WTC11 (cell line): ENCODE data around the gene HOXD13. TPM values are rescaled to one million over a fixed set of nuclear protein-coding genes. Genes with fewer than 3 reads are reported as not detected.

Experiments used
- ATAC-seq: fragments of 200-7000 bp; cut with Tn5 transposase; 2 replicates; pipeline ENCODE4 v1.10.0; 2021; ENCODE audit warnings: mild to moderate bottlenecking, moderate library complexity
- CTCF ChIA-PET: fragments of 300-600 bp; sonication (Branson Sonifier 250); formaldehyde crosslinking; loops from one replicate; lab custom pipeline; 2021; ENCODE audit warnings: antibody characterized with exemption; lab: Charles Lee
- POLR2A ChIA-PET: fragments of 350-600 bp; sonication (Branson Sonifier 250); formaldehyde crosslinking; loops from one replicate; lab custom pipeline; 2021; ENCODE audit warnings: antibody characterized with exemption; lab: Charles Lee
- DNase-seq: peaks from one replicate; pipeline ENCODE4 v3.0.0; 2021; ENCODE audit warnings: low spot score
- H3K27ac Mint-ChIP-seq: 2 replicates; pipeline ENCODE4 v1.8.0; 2021; ENCODE audit warnings: mixed read lengths
- H3K27me3 Mint-ChIP-seq: 2 replicates; pipeline ENCODE4 v1.8.0; 2021; ENCODE audit warnings: low read depth, mild to moderate bottlenecking, moderate library complexity, mixed read lengths
- H3K36me3 Mint-ChIP-seq: 2 replicates; pipeline ENCODE4 v1.8.0; 2021; ENCODE audit warnings: mixed read lengths
- H3K4me1 Mint-ChIP-seq: 2 replicates; pipeline ENCODE4 v1.8.0; 2022; ENCODE audit warnings: mixed read lengths
- H3K4me3 Mint-ChIP-seq: 2 replicates; pipeline ENCODE4 v1.8.0; 2021; ENCODE audit warnings: mild to moderate bottlenecking, moderate library complexity, mixed read lengths
- H3K9me3 Mint-ChIP-seq: 2 replicates; pipeline ENCODE4 v1.8.0; 2021; ENCODE audit warnings: mixed read lengths
- AR ChIP-seq: fragments of 250-450 bp; sonication (Bioruptor Pico); IDR thresholded peaks from 2 replicates; pipeline ENCODE4 v1.9.0; 2021; ENCODE audit warnings: mild to moderate bottlenecking
- ATF3 ChIP-seq: sonication (generic); formaldehyde crosslinking; conservative IDR thresholded peaks from 2 replicates; pipeline ENCODE4 v1.8.1; 2022; ENCODE audit warnings: mild to moderate bottlenecking, missing genetic modification reagents
- CBFB ChIP-seq: sonication (generic); formaldehyde crosslinking; IDR thresholded peaks from 2 replicates; pipeline ENCODE4 v1.8.1; 2022; ENCODE audit warnings: mild to moderate bottlenecking, low read depth, missing genetic modification reagents
- CREM ChIP-seq: sonication (generic); formaldehyde crosslinking; IDR thresholded peaks from 2 replicates; pipeline ENCODE4 v1.8.1; 2022; ENCODE audit warnings: mild to moderate bottlenecking, missing genetic modification reagents, moderate library complexity
- ERG ChIP-seq: fragments of 250-450 bp; sonication (Bioruptor Pico); IDR thresholded peaks from 2 replicates; pipeline ENCODE4 v1.8.0; 2021; ENCODE audit warnings: mild to moderate bottlenecking
- FOXP4 ChIP-seq: sonication (generic); formaldehyde crosslinking; IDR thresholded peaks from 2 replicates; pipeline ENCODE4 v1.8.0; 2022; ENCODE audit warnings: mild to moderate bottlenecking, missing genetic modification reagents
- GTF2I ChIP-seq: fragments of 250-450 bp; sonication (Bioruptor Pico); conservative IDR thresholded peaks from 2 replicates; pipeline ENCODE4 v1.4.0; 2021; ENCODE audit warnings: mild to moderate bottlenecking
- PRRX2 ChIP-seq: fragments of 250-450 bp; sonication (Bioruptor Pico); IDR thresholded peaks from 2 replicates; pipeline ENCODE4 v1.8.0; 2021; ENCODE audit warnings: mild to moderate bottlenecking
- RORB ChIP-seq: fragments of 250-450 bp; sonication (Bioruptor Pico); IDR thresholded peaks from 2 replicates; pipeline ENCODE4 v1.9.0; 2021; ENCODE audit warnings: mild to moderate bottlenecking
- SOX15 ChIP-seq: fragments of 250-450 bp; sonication (Bioruptor Pico); IDR thresholded peaks from 2 replicates; pipeline ENCODE4 v1.9.0; 2021; ENCODE audit warnings: mild to moderate bottlenecking
- SP1 ChIP-seq: sonication (generic); formaldehyde crosslinking; conservative IDR thresholded peaks from 2 replicates; pipeline ENCODE4 v1.8.1; 2022; ENCODE audit warnings: missing genetic modification reagents
- STAT6 ChIP-seq: sonication (generic); formaldehyde crosslinking; conservative IDR thresholded peaks from 2 replicates; pipeline ENCODE4 v1.8.1; 2023; ENCODE audit warnings: mild to moderate bottlenecking, low read depth, missing genetic modification reagents, moderate library complexity
- TEAD1 ChIP-seq: sonication (generic); formaldehyde crosslinking; IDR thresholded peaks from 2 replicates; pipeline ENCODE4 v1.8.0; 2022; ENCODE audit warnings: mild to moderate bottlenecking, missing genetic modification reagents
- TP53 ChIP-seq: sonication (generic); formaldehyde crosslinking; IDR thresholded peaks from 2 replicates; pipeline ENCODE4 v1.8.1; 2023; ENCODE audit warnings: mild to moderate bottlenecking, missing genetic modification reagents
- ZBTB21 ChIP-seq: sonication (generic); formaldehyde crosslinking; IDR thresholded peaks from 2 replicates; pipeline ENCODE4 v1.8.1; 2023; ENCODE audit warnings: mild to moderate bottlenecking, missing genetic modification reagents, borderline replicate concordance
- ZNF317 ChIP-seq: sonication (generic); formaldehyde crosslinking; IDR thresholded peaks from 2 replicates; pipeline ENCODE4 v1.8.1; 2023; ENCODE audit warnings: low read depth, mild to moderate bottlenecking, moderate library complexity, missing genetic modification reagents, borderline replicate concordance
- ZNF416 ChIP-seq: fragments of 250-450 bp; sonication (Bioruptor Pico); IDR thresholded peaks from 2 replicates; pipeline ENCODE4 v1.9.0; 2021; ENCODE audit warnings: mild to moderate bottlenecking, inconsistent platforms
- ZNF671 ChIP-seq: fragments of 250-450 bp; sonication (Bioruptor Pico); IDR thresholded peaks from 2 replicates; pipeline ENCODE4 v1.8.0; 2021; ENCODE audit warnings: mild to moderate bottlenecking
- total RNA-seq: library from RNA; stranded (reverse); gene quantifications from 3 replicates; pipeline ENCODE4 v1.2.3, GENCODE V29; 2021
- TF ChIP-seq, protein P1 (sequence below): sonication (generic); formaldehyde crosslinking; IDR thresholded peaks from 2 replicates; pipeline ENCODE4 v1.8.0; 2022; ENCODE audit warnings: mild to moderate bottlenecking, missing genetic modification reagents

HOXD13 gene
- total RNA-seq, 1 experiment from 2014 or later, result not detected

DNA sequence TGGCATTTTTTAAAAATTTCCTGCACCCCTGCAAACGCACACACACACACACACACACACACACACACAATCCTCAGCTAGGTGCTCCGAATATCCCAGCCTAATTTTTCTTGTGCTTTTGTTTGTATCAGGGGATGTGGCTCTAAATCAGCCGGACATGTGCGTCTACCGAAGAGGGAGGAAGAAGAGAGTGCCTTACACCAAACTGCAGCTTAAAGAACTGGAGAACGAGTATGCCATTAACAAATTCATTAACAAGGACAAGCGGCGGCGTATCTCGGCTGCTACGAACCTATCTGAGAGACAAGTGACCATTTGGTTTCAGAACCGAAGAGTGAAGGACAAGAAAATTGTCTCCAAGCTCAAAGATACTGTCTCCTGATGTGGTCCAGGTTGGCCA lies 1.8 kb downstream of the HOXD13 start:
- ChIA-PET POLR2A (no interaction called here), CTCF (interaction anchor here (0.6 to 1.3 kb wide), 2 partner anchors 9 to 14 kb away, joined by 4 to 6 read pairs; no protein-coding TSS in a partner anchor)
- DNase-seq, result no peak
- peaks cover 61% of the 10 kb centered on the region for H3K4me1 Mint-ChIP-seq
- no peak overlapping the region for H3K27ac Mint-ChIP-seq
- TF ChIP-seq ZNF317 (CRISPR knock-in tag) (no peak), ZNF416 (CRISPR knock-in tag) (no peak), FOXP4 (CRISPR knock-in tag) (no peak), PRRX2 (CRISPR knock-in tag) (no peak), STAT6 (no peak), GTF2I (CRISPR knock-in tag) (no peak), ERG (CRISPR knock-in tag) (no peak), RORB (CRISPR knock-in tag) (no peak)
- TF ChIP-seq, all 79 proteins: peak for 0
- no peak overlapping the region for H3K4me3 Mint-ChIP-seq
- H3K9me3 Mint-ChIP-seq, result no peaks in the 10 kb centered on the region
- peaks cover 8% of the 10 kb centered on the region for H3K36me3 Mint-ChIP-seq
- ATAC-seq, result no peak
- peaks cover 96% of the 10 kb centered on the region for H3K27me3 Mint-ChIP-seq

DNA sequence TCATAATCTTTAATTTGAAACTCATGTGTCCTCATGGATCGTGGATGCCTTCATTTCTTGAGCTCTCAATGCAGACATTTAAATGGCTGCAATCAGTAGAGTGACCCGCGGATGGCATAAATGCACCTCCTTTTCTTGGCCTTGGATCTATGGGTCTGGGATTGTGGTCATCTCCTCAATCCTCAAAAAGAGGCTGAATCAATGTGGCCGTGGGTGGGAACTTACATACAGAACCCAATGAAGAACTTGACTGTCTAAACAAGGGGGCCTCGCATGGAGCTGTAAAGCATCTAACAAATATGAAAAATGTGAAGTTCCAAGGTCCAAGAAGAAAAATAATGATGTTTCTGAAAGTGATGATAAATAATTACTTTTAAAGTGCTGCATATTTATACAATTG lies 2.9 kb downstream of the HOXD13 start:
- CTCF ChIA-PET, result interaction anchor here (4.2 kb wide), 1 partner anchor 14 kb away, joined by 56 read pairs; no protein-coding TSS in a partner anchor
- POLR2A ChIA-PET, result no interaction called here
- H3K27ac Mint-ChIP-seq, result no peak overlapping the region
- TF ChIP-seq ATF3 (no peak), ZNF671 (CRISPR knock-in tag) (no peak), SP1 (CRISPR knock-in tag) (no peak), ERG (CRISPR knock-in tag) (no peak), TP53 (CRISPR knock-in tag) (no peak), ZBTB21 (CRISPR knock-in tag) (no peak), SOX15 (no peak), AR (CRISPR knock-in tag) (no peak), TEAD1 (CRISPR knock-in tag) (no peak), CBFB (CRISPR knock-in tag) (no peak), CREM (CRISPR knock-in tag) (no peak)
- TF ChIP-seq, protein P1, sequence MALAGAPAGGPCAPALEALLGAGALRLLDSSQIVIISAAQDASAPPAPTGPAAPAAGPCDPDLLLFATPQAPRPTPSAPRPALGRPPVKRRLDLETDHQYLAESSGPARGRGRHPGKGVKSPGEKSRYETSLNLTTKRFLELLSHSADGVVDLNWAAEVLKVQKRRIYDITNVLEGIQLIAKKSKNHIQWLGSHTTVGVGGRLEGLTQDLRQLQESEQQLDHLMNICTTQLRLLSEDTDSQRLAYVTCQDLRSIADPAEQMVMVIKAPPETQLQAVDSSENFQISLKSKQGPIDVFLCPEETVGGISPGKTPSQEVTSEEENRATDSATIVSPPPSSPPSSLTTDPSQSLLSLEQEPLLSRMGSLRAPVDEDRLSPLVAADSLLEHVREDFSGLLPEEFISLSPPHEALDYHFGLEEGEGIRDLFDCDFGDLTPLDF, result no peak
- DNase-seq (no peak), ATAC-seq (no peak)
- no peaks in the 10 kb centered on the region for H3K9me3 Mint-ChIP-seq
- peak overlapping the region; percentile 24; the same call in 1 of the 2 replicates for H3K4me3 Mint-ChIP-seq
- H3K4me1 Mint-ChIP-seq, result peaks cover 68% of the 10 kb centered on the region
- H3K36me3 Mint-ChIP-seq, result peaks cover 7% of the 10 kb centered on the region
- peaks cover 96% of the 10 kb centered on the region for H3K27me3 Mint-ChIP-seq
